Retinal pigment epithelial cell (primary cell): Measurements from ENCODE around the gene CSTF1.

Experiments
- DNase-seq: peaks from one replicate; pipeline ENCODE4 v3.0.0-alpha.2; 2010; ENCODE audit warnings: low read depth
- H3K4me3 ChIP-seq: 2 replicates; pipeline ENCODE4 v1.5.1; 2011; ENCODE audit warnings: mild to moderate bottlenecking, low read length, control low read depth, moderate library complexity
- TF ChIP-seq, protein P1 (sequence below): conservative IDR thresholded peaks from 2 replicates; pipeline ENCODE4 v1.5.1; 2011; ENCODE audit warnings: low read depth, low read length, control low read depth, inconsistent platforms

CSTF1 gene

DNA sequence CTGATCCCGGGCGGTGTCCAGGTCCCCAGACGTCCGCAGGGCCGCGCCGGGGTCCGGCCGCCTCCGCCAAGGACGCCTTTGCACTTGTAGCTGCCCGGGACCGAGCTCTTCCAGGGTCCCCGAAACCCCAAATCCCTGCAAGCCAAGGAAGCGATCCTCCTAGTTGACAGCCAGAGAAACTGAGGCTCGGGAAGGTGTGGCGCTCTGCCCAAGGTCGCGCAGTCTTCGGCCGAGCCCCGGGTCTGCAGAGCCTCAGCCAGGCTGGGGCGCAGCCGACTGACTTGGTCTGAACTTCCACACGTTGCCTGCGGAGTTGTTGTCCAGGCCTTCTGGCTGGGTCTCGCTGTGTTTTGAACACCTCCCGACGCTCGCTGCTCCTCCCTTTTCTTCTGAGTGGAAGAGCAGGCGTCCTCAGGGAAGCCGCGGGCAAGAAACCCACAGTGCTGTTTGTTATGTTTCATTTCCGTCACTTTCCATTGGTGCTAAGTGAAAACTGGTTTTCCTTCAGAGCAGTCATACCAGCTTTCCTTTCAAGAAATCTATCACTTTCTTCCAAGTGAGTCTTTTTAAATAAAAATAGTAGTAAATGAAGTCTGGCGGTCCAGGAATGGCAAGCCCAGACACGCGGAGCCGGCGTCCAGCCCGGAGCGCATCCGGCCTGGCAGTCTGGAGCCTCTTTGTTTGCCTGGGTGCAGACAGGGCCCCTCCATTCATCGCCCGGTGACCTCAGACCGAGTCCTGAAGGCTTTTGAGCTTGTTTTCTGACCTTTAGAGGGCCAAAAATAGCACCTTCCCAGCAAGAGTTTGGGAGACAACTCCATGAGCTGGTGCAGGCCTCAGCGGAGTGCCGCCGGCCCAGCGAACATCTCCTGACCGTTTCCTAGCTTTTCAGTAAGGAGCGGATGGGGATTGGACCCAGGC, 33.0 kb upstream of the CSTF1 start:
- TF ChIP-seq, protein P1, sequence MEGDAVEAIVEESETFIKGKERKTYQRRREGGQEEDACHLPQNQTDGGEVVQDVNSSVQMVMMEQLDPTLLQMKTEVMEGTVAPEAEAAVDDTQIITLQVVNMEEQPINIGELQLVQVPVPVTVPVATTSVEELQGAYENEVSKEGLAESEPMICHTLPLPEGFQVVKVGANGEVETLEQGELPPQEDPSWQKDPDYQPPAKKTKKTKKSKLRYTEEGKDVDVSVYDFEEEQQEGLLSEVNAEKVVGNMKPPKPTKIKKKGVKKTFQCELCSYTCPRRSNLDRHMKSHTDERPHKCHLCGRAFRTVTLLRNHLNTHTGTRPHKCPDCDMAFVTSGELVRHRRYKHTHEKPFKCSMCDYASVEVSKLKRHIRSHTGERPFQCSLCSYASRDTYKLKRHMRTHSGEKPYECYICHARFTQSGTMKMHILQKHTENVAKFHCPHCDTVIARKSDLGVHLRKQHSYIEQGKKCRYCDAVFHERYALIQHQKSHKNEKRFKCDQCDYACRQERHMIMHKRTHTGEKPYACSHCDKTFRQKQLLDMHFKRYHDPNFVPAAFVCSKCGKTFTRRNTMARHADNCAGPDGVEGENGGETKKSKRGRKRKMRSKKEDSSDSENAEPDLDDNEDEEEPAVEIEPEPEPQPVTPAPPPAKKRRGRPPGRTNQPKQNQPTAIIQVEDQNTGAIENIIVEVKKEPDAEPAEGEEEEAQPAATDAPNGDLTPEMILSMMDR: no peak
- no peak for DNase-seq
- H3K4me3 ChIP-seq: peak overlapping the region; percentile 80

DNA sequence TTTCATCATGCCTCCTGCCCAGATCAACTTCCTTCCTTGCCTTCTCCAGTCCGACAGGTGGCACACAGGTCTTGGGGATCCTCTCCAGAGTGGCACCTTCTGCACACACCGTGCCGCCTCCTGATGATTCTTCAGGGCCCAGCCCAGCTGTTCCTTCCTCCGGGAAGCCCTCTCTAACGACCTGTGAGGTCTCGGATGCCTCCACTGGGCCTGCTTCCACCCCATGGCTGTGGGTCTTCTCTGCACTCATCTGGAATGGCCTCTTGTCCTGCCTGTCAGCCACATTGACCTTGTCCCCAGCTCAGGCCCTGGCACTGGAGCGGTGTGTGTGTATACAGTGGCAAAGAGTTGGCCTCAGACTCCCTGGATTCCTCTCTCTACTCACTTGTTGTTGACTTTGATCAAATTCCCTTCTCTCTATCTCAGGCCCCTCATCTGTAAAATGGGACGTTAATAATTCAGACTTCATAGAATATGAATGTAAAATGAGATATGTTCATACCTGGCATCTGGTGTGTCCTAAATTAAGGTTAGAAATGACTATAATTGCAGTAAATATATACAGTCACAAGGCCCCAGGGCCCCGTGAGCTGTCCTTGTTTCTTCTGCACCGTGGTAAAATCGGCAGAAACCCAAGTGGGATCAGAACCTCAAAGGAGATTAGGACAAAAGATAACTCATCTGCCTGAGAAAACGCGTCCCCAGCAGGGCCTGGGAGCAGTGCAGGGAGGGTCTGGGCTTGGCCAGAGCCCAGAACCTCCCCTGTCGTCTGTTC, 32.1 kb upstream of the CSTF1 start:
- DNase-seq: no peak
- peak overlapping the region; percentile 80 for H3K4me3 ChIP-seq
- TF ChIP-seq, protein P1: no peak

DNA sequence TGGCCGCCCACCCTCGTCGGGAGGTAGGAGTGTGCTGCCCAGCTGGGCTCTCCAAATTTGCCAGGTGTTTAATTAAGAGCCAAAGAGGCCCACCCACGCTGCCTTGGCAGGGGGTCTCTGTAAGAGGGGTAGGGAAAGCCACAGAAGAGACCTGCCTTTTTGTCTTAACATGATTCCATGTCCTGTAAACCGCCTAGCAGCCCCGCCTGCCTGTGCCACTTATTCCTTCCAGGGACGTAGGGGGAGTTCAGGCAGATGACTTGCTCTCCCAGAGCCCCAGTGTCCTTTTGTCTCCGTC, 31.6 kb upstream of the CSTF1 start:
- DNase-seq: no peak
- no peak overlapping the region for H3K4me3 ChIP-seq

DNA sequence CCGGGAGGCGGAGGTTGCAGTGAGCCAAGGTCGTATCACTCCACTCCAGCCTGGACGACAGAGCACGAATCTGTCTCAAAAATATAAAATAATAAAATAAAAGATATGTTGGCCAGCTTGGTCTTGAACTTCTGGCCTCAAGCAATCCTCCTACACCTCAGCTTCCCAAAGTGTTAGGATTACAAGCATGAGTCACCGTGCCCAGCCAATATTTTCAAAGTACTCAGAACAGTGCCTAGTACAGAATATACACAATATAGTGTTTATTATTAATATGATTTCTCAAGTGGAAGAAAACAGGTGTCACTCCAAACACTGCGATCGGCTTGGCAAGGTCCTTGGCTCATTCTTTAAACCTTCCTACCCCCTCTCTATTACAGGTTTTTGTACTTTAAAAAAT, 30.5 kb upstream of the CSTF1 start:
- H3K4me3 ChIP-seq: no peak overlapping the region
- TF ChIP-seq, protein P1: no peak
- no peak for DNase-seq

More for the DNA sequence above, 31.6 kb upstream of the CSTF1 start:
- TF ChIP-seq, protein P1: no peak

DNA sequence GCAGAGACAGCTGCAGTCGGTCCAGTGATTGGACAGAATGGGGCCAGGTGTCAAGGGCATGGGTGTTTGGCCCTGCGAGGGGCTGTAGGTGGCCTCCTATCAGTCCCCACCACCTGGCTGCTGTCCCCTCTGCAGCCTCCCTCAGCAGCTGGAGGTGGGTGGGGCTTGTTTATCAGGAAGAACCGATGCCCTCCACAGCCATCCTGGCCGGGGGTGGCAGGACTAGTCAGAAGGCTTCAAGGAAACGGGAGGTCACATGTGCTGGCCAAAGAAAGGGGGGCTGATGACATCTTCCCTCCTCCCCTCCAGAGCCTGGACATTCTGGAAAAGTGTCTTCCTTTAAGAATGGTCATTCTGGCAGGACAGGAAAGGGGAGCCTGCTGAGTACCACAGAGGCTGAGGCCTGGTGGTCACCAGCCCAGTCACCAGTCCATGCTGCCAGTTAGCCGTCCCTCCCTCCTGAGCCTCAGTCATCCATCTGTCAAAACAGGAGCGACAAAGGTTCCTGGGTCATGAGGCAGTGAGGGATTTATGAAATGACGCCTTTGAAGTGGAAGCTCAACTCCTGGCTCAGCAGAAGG, 29.5 kb upstream of the CSTF1 start:
- TF ChIP-seq, protein P1: no peak
- no peak for DNase-seq
- H3K4me3 ChIP-seq: no peak overlapping the region

DNA sequence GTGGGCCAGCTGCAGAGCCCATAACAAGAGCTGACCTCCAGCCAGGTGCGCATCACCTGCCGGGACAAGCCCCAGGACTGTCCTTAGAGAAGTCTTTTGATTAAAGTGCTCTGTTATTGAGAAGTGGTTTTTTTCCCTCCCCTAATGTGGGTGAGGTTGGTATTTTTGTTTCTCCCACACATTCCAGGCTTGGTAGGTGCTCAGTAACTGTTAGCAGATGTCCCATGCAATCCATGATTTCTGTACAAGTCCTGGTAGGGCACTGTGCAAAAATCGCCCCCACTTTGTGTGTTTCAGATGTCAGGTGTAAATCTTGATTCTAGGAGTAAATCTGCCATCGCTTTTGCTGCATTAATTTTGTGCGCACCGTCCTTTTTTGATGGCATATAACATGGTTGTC, 29.0 kb upstream of the CSTF1 start:
- no peak overlapping the region for H3K4me3 ChIP-seq
- TF ChIP-seq, protein P1: no peak
- no peak for DNase-seq
